K562 treated with DMSO at 1 percent for 48 hours (cell line): ENCODE results near the gene DEFB115. TPM values are rescaled to one million over a fixed set of nuclear protein-coding genes. Genes with fewer than 3 reads are reported as not detected.

Experiments
- total RNA-seq: library from RNA; unstranded; fragments of 300-600 nt; gene quantifications from 2 replicates; pipeline ENCODE4 v1.2.3, GENCODE V29; 2022; ENCODE audit warnings: low replicate concordance; ENCODE audit errors: extremely low read depth

The DEFB115 gene, protein sequence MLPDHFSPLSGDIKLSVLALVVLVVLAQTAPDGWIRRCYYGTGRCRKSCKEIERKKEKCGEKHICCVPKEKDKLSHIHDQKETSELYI
- not detected in 2 replicates for total RNA-seq

DNA sequence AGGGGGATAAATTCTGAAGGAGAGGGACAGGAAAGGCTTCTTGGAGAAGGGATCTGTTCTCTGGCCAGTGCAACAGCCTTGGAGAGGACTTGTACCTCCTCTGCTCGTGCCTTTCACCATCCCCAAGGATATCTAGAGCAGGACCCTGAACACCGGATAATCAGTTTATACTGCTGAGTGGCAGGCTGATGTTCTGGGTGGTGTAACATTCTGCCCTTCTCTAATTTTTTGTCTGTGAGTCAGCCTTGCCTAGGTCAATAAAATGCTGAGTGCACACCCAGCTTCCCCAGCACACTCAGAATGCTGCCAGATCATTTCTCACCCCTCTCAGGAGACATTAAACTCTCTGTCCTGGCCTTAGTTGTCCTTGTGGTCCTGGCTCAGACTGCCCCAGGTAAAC lies at the start of gene DEFB115:
Gene DEFB115 (plus strand): TSS at position 301 of the 400 bp plus-strand sequence. CDS start 0 bp downstream, at position 301.

DNA sequence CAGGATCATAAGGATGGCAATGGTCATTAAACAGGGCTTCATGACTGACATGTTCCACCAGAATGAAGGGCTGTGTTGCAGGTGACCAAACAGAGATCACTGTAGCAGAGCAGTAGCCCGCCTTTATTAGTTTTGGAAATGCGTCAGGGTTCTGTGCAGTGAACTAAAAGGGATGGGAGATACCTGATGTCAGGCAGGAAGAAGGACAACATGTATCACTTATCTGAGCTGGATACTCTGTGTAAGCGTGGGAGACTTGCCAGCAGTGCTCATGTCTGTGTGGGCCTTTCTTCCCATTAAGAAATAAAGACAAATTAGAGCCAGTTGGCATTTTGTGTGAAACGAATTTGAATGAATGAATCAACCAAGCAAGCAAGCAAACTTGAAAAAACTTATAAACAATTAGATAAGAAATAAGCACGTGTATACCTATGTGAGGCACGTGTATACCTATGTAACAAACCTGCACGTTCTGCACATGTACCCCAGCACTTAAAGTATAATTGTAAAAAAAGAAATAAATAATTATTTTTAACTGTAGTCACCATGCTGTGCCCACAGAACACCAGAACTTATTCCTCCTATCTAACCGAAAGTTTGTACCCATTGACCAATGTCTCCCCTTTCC lies 51.2 kb downstream of the DEFB115 start, which contains the start of gene DEFB116:
Gene DEFB116 (minus strand): TSS at position 51 of the 628 bp plus-strand sequence. CDS start 0 bp downstream, at position 51.

Other genes with a start within 250 kb of the DEFB115 start
- not detected in 2 replicates for gene DEFB116, start 50.9 kb downstream of the DEFB115 start, total RNA-seq
- gene DEFB118, start 110.9 kb downstream of the DEFB115 start, total RNA-seq, result not detected in 2 replicates
- not detected in 2 replicates for gene DEFB119, start 132.9 kb downstream of the DEFB115 start, total RNA-seq
- gene DEFB121, start 148.6 kb downstream of the DEFB115 start, total RNA-seq, result not detected in 2 replicates
- gene DEFB123, start 183.0 kb downstream of the DEFB115 start, total RNA-seq, result not detected in 2 replicates
- not detected in 2 replicates for gene DEFB124, start 217.5 kb downstream of the DEFB115 start, total RNA-seq
- gene REM1, start 217.6 kb downstream of the DEFB115 start, total RNA-seq, result not detected in 2 replicates